C4-2B (cell line): ENCODE results near the gene ATG101.

Experiments used
- H3K27ac ChIP-seq: fragments of 450-650 bp; 2 replicates; pipeline ENCODE4 v1.5.1; 2017
- ZFX ChIP-seq: fragments of 450-650 bp; IDR thresholded peaks from 2 replicates; pipeline ENCODE4 v1.6.1; 2017
- TF ChIP-seq, protein P1 (sequence below): fragments of 450-650 bp; conservative IDR thresholded peaks from 2 replicates; pipeline ENCODE4 v1.5.1; 2017; ENCODE audit warnings: mild to moderate bottlenecking

The ATG101 gene

DNA sequence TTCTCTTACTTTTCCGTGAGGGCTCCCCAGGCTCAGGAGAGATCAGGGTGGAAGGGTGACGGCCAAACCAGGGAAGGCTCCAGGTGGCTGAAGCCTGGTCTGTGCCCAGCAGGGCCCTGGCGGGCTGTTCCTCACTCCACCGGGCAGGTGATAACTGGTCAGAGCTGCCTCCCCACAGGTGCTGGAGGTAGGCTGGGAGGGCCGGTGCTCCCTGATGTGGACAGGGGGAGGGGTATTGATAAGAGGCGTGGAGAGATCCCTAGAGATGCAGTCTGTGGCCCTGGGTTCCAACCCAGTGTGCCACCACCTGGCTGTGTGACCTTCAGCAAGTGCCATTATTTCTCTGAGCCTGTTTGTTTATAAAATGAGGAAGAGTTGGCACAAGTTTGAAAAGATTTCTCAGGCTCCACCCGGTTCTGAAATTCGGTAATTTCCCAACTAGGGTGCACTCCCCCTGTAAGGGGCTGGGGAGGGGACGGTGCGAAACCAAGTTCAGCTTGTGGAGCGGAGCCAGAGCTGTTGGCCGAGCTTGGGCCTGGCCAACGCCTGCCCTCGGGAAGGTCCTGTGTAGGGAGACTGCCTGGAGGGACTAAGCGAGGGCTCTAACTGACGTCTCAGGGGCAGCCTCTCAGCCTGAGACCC, 19.5 kb upstream of the ATG101 start:
- H3K27ac ChIP-seq, result peak overlapping the region; percentile 91
- 0 out of 2 replicates have a peak, but pooled peaks have one; percentile 65 for TF ChIP-seq ZFX
- TF ChIP-seq, protein P1, sequence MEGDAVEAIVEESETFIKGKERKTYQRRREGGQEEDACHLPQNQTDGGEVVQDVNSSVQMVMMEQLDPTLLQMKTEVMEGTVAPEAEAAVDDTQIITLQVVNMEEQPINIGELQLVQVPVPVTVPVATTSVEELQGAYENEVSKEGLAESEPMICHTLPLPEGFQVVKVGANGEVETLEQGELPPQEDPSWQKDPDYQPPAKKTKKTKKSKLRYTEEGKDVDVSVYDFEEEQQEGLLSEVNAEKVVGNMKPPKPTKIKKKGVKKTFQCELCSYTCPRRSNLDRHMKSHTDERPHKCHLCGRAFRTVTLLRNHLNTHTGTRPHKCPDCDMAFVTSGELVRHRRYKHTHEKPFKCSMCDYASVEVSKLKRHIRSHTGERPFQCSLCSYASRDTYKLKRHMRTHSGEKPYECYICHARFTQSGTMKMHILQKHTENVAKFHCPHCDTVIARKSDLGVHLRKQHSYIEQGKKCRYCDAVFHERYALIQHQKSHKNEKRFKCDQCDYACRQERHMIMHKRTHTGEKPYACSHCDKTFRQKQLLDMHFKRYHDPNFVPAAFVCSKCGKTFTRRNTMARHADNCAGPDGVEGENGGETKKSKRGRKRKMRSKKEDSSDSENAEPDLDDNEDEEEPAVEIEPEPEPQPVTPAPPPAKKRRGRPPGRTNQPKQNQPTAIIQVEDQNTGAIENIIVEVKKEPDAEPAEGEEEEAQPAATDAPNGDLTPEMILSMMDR, result no peak

DNA sequence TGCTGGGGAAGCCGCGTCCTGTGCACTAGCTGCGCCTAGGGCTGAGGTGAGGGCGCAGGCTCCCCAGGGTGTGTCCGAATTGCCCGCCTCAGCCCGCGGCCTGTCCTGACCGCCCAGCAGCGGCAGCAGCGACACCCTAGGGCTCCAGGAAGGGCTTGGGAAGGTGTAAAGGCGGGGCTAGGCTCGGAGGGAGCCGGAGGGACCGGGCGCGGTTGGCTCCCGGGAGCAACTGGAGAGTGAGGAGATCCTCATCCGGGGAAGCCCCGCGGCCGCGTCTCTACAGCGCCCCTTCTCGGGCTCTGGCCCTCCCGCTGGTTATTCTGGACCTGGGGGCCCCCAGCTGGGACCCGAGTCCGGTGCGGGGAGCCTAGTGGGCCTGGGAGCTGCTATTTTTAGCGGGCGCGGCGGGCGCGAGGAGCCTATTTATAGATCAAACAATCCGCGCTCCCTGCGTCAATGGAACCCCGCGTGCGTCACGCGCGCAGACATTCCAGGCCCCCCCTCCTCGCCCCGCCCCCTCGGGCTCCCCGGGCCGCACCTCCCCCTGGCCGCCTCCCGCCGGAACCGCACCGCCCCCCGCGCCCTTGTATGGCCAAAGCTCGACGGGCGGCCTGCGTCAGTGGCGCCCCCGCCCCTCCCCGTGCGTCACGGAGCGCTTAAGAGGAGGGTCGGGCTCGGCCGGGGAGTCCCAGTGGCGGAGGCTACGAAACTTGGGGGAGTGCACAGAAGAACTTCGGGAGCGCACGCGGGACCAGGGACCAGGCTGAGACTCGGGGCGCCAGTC, 18.8 kb upstream of the ATG101 start, which contains the start of gene NR4A1:
Gene NR4A1, plus strand, starts transcription at position 685 of the 784 bp plus-strand sequence. CDS start 2,887 bp downstream, outside the sequence.
- H3K27ac ChIP-seq, result peak within 1 kb of the TSS; percentile 91
- TF ChIP-seq, protein P1, result no peak
- TF ChIP-seq ZFX, result peak; percentile 0; the same call in 1 of the 2 replicates

DNA sequence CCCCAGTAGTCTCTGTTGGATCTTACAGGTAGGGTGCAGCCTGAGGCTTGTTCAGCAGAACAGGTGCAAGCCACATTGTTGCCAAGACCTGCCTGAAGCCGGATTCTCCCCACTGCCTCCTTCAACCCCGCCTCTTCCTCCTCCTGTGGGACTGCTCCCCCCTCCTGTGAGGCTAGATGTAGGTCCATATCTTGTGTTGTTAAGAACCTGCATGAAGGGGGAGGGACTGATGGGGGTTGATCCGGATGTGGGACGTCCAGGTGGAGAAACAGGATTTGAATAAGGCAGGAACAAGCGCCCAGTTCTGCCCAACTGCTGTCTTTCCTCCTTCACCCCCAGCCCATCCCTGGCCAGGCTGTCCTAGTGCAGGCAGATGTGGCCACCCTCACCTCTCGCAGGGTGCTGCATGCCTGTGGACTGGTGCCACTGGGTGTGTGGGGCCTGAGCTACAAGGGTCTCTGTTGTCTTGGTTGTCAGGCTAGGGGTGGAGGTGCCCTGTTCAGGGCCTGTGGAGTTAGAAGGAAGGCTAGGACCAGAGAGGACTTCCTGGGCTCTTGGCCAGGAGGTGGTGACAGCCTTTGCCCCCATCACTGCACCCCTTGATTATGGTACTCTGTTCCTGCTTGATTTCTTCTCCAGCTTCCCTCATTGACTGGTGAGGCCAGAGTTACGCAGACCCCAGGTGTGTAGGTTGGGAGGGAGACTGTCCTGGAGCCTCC, 17.2 kb upstream of the ATG101 start:
- H3K27ac ChIP-seq, result peak overlapping the region; percentile 91
- TF ChIP-seq, protein P1, result no peak
- TF ChIP-seq ZFX, result no peak

DNA sequence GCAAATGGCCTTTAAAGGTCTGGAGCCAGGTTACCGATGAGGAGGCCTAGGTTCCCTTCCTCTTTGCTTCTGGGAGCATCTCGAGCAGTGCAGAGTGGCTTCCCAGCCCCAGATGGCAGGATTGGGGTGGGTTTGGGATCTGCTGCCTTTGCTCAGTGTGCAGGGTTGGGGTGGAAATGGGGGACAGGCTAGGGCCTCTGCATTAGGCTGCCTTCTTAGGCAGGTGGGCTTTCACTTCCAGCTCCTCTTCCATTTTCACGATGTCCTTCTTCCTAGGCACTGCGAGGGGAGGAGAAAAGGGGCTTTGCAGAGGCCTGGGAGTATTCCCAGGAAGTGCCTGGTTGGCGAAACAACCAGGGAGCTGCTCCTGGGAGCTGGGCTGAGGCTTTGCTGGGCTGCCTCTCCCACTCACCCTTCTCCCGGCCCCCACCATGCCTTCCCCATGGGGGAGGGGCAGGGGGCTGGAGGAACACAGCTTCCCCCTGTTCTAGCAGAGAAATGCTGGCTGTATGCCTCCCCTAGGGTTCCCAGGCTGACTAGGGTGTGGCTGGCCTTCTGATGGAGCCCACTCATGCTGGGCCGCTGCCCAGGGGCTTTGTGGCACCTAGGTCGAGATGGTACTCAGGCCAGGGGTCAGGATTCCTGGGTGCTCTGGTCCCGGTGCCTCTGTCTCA, 16.1 kb upstream of the ATG101 start:
- H3K27ac ChIP-seq, result peak overlapping the region; percentile 91
- TF ChIP-seq, protein P1, result no peak
- TF ChIP-seq ZFX, result no peak

DNA sequence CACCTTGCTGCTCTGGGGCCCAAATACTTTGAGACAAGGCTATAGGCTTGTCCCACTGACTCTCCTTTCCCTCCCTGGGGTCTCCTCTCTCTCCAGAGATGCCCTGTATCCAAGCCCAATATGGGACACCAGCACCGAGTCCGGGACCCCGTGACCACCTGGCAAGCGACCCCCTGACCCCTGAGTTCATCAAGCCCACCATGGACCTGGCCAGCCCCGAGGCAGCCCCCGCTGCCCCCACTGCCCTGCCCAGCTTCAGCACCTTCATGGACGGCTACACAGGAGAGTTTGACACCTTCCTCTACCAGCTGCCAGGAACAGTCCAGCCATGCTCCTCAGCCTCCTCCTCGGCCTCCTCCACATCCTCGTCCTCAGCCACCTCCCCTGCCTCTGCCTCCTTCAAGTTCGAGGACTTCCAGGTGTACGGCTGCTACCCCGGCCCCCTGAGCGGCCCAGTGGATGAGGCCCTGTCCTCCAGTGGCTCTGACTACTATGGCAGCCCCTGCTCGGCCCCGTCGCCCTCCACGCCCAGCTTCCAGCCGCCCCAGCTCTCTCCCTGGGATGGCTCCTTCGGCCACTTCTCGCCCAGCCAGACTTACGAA, 15.4 kb upstream of the ATG101 start:
- H3K27ac ChIP-seq, result no peak overlapping the region; the same call in 1 of the 2 replicates
- TF ChIP-seq ZFX, result no peak
- TF ChIP-seq, protein P1, result no peak

DNA sequence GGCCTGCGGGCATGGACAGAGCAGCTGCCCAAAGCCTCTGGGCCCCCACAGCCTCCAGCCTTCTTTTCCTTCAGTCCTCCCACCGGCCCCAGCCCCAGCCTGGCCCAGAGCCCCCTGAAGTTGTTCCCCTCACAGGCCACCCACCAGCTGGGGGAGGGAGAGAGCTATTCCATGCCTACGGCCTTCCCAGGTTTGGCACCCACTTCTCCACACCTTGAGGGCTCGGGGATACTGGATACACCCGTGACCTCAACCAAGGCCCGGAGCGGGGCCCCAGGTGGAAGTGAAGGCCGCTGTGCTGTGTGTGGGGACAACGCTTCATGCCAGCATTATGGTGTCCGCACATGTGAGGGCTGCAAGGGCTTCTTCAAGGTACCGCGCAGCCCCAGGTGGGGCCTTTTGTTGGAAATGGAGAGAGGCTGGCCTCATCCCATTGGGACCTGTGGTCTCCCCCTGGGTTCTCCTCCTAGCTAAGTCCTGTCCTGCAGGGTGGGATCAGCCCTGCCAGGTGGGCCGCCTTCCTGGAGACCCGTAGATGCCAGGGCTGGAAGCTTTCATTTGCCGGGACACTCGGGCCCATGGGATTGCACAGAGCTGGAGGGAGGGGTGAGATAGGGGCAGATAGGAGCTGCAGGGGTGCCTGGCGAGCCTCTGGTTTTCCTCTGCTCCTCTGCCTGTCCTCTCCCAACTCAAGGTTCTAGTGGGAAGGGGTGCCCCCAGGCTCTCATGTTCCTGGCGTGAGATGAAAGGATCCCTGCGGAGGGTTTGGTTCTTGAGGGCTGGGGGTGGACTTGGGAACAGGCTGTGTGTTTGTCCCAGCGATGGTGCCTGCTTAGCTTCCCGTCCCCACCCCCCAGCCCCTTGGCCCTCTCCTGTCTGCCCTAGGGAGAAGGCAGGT, 14.7 kb upstream of the ATG101 start:
- TF ChIP-seq, protein P1, result no peak
- TF ChIP-seq ZFX, result no peak
- no peak overlapping the region for H3K27ac ChIP-seq
